PC-9 (cell line): ENCODE data around the gene LUM.

Source experiments
- EZH2 ChIP-seq: fragments of 200-600 bp; sonication (generic); IDR thresholded peaks from 2 replicates; pipeline ENCODE4 v1.8.0; 2017; ENCODE audit warnings: antibody characterized with exemption, low read depth
- TF ChIP-seq, protein P1 (sequence below): fragments of 200-600 bp; sonication (generic); conservative IDR thresholded peaks from 2 replicates; pipeline ENCODE4 v1.6.1; 2017; ENCODE audit warnings: mixed run types, antibody characterized with exemption, mild to moderate bottlenecking, moderate library complexity

DNA sequence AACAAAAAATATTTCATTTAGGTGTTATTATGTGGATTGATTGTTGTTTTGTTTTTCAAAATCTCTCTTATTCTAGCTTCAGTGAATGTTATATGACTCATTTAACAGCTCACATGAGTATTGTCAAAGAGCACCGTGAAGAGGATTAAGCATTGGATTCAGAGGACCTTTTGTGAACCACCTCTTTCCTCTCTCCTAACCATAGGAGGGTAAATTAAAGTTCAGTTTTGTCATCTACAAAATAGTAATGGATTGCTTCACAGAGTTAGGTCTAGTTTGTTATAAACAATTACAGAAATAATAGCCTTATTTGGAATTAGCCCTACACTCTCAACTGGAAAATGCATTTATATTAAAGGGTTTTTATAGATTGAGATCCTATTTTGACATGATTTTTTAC lies 52.5 kb downstream of the LUM start:
- TF ChIP-seq, protein P1, sequence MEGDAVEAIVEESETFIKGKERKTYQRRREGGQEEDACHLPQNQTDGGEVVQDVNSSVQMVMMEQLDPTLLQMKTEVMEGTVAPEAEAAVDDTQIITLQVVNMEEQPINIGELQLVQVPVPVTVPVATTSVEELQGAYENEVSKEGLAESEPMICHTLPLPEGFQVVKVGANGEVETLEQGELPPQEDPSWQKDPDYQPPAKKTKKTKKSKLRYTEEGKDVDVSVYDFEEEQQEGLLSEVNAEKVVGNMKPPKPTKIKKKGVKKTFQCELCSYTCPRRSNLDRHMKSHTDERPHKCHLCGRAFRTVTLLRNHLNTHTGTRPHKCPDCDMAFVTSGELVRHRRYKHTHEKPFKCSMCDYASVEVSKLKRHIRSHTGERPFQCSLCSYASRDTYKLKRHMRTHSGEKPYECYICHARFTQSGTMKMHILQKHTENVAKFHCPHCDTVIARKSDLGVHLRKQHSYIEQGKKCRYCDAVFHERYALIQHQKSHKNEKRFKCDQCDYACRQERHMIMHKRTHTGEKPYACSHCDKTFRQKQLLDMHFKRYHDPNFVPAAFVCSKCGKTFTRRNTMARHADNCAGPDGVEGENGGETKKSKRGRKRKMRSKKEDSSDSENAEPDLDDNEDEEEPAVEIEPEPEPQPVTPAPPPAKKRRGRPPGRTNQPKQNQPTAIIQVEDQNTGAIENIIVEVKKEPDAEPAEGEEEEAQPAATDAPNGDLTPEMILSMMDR = no peak
- no peak for TF ChIP-seq EZH2
